Keratinocyte (primary cell): ENCODE results near the gene MTHFR. TPM values are rescaled to one million over a fixed set of nuclear protein-coding genes. Genes with fewer than 3 reads are reported as not detected.

Experiments used
- DNase-seq: peaks from one replicate; pipeline ENCODE4 v3.0.0-alpha.2; 2011; ENCODE audit warnings: low read depth, missing footprints, low spot score
- FAIRE-seq: peaks from 2 replicates; lab custom pipeline; 2011; peaks lifted over from hg19 to GRCh38; lab: Jason Lieb, UNC
- H2AFZ ChIP-seq: 2 replicates; pipeline ENCODE4 v1.6.0; 2012; ENCODE audit warnings: low read length, control low read depth, inconsistent platforms; ENCODE audit not compliant: control insufficient read depth
- H3K27ac ChIP-seq: 2 replicates; pipeline ENCODE4 v1.5.1; 2011; ENCODE audit warnings: low read length; ENCODE audit not compliant: control insufficient read depth, insufficient read depth
- H3K27me3 ChIP-seq: 3 replicates; pipeline ENCODE4 v1.6.0; 2011; ENCODE audit warnings: low read length; ENCODE audit not compliant: control insufficient read depth, insufficient read depth; ENCODE audit errors: extremely low read depth
- H3K36me3 ChIP-seq, 2 experiments: 2 replicates in 1 of 2; 3 replicates in 1 of 2; pipeline ENCODE4 v1.5.1; 2011; ENCODE audit warnings: low read length in 2 of 2, mild to moderate bottlenecking in 1 of 2; ENCODE audit not compliant: control insufficient read depth in 2 of 2, insufficient read depth in 2 of 2; ENCODE audit errors: extremely low read depth in 1 of 2
- H3K4me1 ChIP-seq: 3 replicates; pipeline ENCODE4 v1.5.1; 2011; ENCODE audit warnings: low read length; ENCODE audit not compliant: control insufficient read depth, insufficient read depth; ENCODE audit errors: extremely low read depth
- H3K4me2 ChIP-seq: 3 replicates; pipeline ENCODE4 v1.6.0; 2011; ENCODE audit warnings: low read depth, low read length; ENCODE audit not compliant: control insufficient read depth, insufficient read depth; ENCODE audit errors: extremely low read depth
- H3K4me3 ChIP-seq, 3 experiments: fragments of 200-600 bp in 1 of 3; sonication (generic) in 1 of 3; 2 replicates in 2 of 3; 3 replicates in 1 of 3; pipeline ENCODE4 v1.5.1; 2011 to 2016; ENCODE audit warnings: low read length in 3 of 3, mild to moderate bottlenecking in 3 of 3, control low read depth in 2 of 3, inconsistent platforms in 1 of 3, low read depth in 1 of 3, mixed read lengths in 1 of 3, mixed run types in 1 of 3, moderate library complexity in 1 of 3; ENCODE audit not compliant: control insufficient read depth in 2 of 3, insufficient read depth in 2 of 3; ENCODE audit errors: extremely low read depth in 1 of 3
- H3K79me2 ChIP-seq: 2 replicates; pipeline ENCODE4 v1.6.0; 2012; ENCODE audit warnings: low read length; ENCODE audit not compliant: control insufficient read depth, insufficient read depth
- H3K9ac ChIP-seq: 3 replicates; pipeline ENCODE4 v1.6.0; 2011; ENCODE audit warnings: low read length; ENCODE audit not compliant: control insufficient read depth, insufficient read depth; ENCODE audit errors: extremely low read depth
- H3K9me1 ChIP-seq: 3 replicates; pipeline ENCODE4 v1.6.0; 2011; ENCODE audit warnings: low read length; ENCODE audit not compliant: control insufficient read depth, insufficient read depth; ENCODE audit errors: extremely low read depth
- H3K9me3 ChIP-seq: 2 replicates; pipeline ENCODE4 v1.5.1; 2012; ENCODE audit warnings: low read depth, low read length; ENCODE audit not compliant: control insufficient read depth
- H4K20me1 ChIP-seq: 3 replicates; pipeline ENCODE4 v1.6.0; 2011; ENCODE audit warnings: low read length; ENCODE audit not compliant: control insufficient read depth, insufficient read depth; ENCODE audit errors: extremely low read depth
- CTCF ChIP-seq, 3 experiments: IDR thresholded peaks in 1 of 3; conservative IDR thresholded peaks in 1 of 3; optimal IDR thresholded peaks in 1 of 3; 2 replicates in 2 of 3; 3 replicates in 1 of 3; pipeline versions ENCODE3 to v1.5.1; 2011; ENCODE audit warnings: low read length in 3 of 3, mild to moderate bottlenecking in 3 of 3, moderate library complexity in 2 of 3, control low read depth in 1 of 3, inconsistent platforms in 1 of 3; ENCODE audit not compliant: insufficient read depth in 2 of 3; ENCODE audit errors: extremely low read depth in 1 of 3
- EZH2 ChIP-seq: IDR thresholded peaks from one replicate; pipeline ENCODE4 v1.6.1; 2012; ENCODE audit warnings: inconsistent platforms, mild to moderate bottlenecking, low read length, moderate library complexity
- dilution Hi-C: fragments of 300-500 bp; cut with MboI; formaldehyde crosslinking; loops from one replicate; pipeline ENCODE4 v1.7.0; 2020; ENCODE audit warnings: low sequenced_read_pairs; ENCODE audit not compliant: extremely low pct_ligation_motif_present
- polyA plus RNA-seq, 5 experiments: library from polyadenylated mRNA; depleted of rRNA in 3 of 5; stranded (reverse) in 3 of 5; stranded (forward) in 1 of 5; unstranded in 1 of 5; fragments of >200 nt; gene quantifications; 1 replicate in 1 of 5; 2 replicates in 3 of 5; 3 replicates in 1 of 5; pipeline versions ENCODE4 v1.2.1 to v1.2.3, GENCODE V29; 2011 to 2012; ENCODE audit warnings: missing spikeins in 2 of 5, low read depth in 1 of 5, low replicate concordance in 1 of 5

Gene MTHFR
- polyA plus RNA-seq, 1 donor (not counting 4 experiments of a cell fraction or from before 2014, with no cell fraction given) = 5.2 TPM

- Histone ChIP-seq H3K9ac (no peak overlapping the region), H3K9me3 (no peaks in the 10 kb centered on the region), H3K4me2 (no peak overlapping the region), H3K27me3 (no peaks in the 10 kb centered on the region), H3K79me2 (no peaks in the 10 kb centered on the region), H3K4me1 (peaks cover 13% of the 10 kb centered on the region), H2AFZ (no peak overlapping the region), H3K9me1 (no peaks in the 10 kb centered on the region), H3K36me3 (no peaks in the 10 kb centered on the region), H4K20me1 (no peaks in the 10 kb centered on the region), H3K4me3 (no peak overlapping the region), H3K27ac (no peak overlapping the region)
- FAIRE-seq = no peak
- TF ChIP-seq EZH2 = no peak
- no peak for TF ChIP-seq CTCF (optimal IDR thresholded peaks at IDR 0.05 in 1 of 3, IDR thresholded peaks at IDR 0.05 in 1 of 3, conservative IDR thresholded peaks at IDR 0.05 in 1 of 3; ENCODE audit: extremely low read depth in 1 of 3, insufficient read depth in 2 of 3, low read length in 3 of 3)
- no peak for DNase-seq
- dilution Hi-C loops = no loop called here
Measured at GRCh38 chr1:11784256-11784992, 21.3 kb downstream of the MTHFR start.

GRCh38 chr1:11783556-11783955 is 22.2 kb downstream of the MTHFR start:
- Histone ChIP-seq H3K9me1 (no peaks in the 10 kb centered on the region), H3K4me2 (no peak overlapping the region), H3K27me3 (no peaks in the 10 kb centered on the region), H2AFZ (no peak overlapping the region), H3K79me2 (no peaks in the 10 kb centered on the region), H3K4me1 (peaks cover 13% of the 10 kb centered on the region), H3K9ac (no peak overlapping the region), H4K20me1 (no peaks in the 10 kb centered on the region), H3K36me3 (no peaks in the 10 kb centered on the region), H3K4me3 (no peak overlapping the region), H3K27ac (no peak overlapping the region), H3K9me3 (no peaks in the 10 kb centered on the region)
- FAIRE-seq = no peak
- DNase-seq = no peak
- no peak for TF ChIP-seq EZH2
- TF ChIP-seq CTCF (optimal IDR thresholded peaks at IDR 0.05 in 1 of 3, IDR thresholded peaks at IDR 0.05 in 1 of 3, conservative IDR thresholded peaks at IDR 0.05 in 1 of 3; ENCODE audit: extremely low read depth in 1 of 3, insufficient read depth in 2 of 3, low read length in 3 of 3) = no peak
- dilution Hi-C loops = no loop called here
